Ascending aorta (tissue), 2 donors: Measurements from ENCODE around the gene ADCY2. TPM values are rescaled to one million over a fixed set of nuclear protein-coding genes. Genes with fewer than 3 reads are reported as not detected.

Source experiments
- DNase-seq, 2 donors: peaks; one replicate each; pipeline ENCODE4 v3.0.0-alpha.2; 2019; ENCODE audit warnings: low spot score in 2 of 2
- H3K27ac ChIP-seq, 2 donors: fragments of 200-600 bp; sonication (generic); one replicate each; pipeline ENCODE4 v1.5.1; 2016 to 2017; ENCODE audit warnings: mild to moderate bottlenecking in 1 of 2
- H3K27me3 ChIP-seq: fragments of 200-600 bp; sonication (generic); one replicate; pipeline ENCODE4 v1.5.1; 2017
- H3K36me3 ChIP-seq, 2 donors: fragments of 200-600 bp; sonication (generic); one replicate each; pipeline ENCODE4 v1.5.1; 2016
- H3K4me1 ChIP-seq, 2 donors: fragments of 200-600 bp; sonication (generic); one replicate each; pipeline ENCODE4 v1.5.1; 2016 to 2017; ENCODE audit warnings: mild to moderate bottlenecking in 1 of 2
- H3K4me3 ChIP-seq, 2 donors: fragments of 200-600 bp; sonication (generic); one replicate each; pipeline ENCODE4 v1.5.1; 2016 to 2017; ENCODE audit warnings: mild to moderate bottlenecking in 1 of 2
- H3K9me3 ChIP-seq, 2 donors: fragments of 200-600 bp; sonication (generic); one replicate each; pipeline ENCODE4 v1.5.1; 2016
- CTCF ChIP-seq, 3 experiments: fragments of 200-600 bp in 2 of 3; fragments of 450-650 bp in 1 of 3; sonication (generic) in 2 of 3; IDR thresholded peaks; one replicate each; pipeline ENCODE4 v1.5.1; 2016 to 2019; ENCODE audit warnings: antibody characterized with exemption in 3 of 3, mild to moderate bottlenecking in 1 of 3, moderate library complexity in 1 of 3
- intact Hi-C: fragments of 100-400 bp; cut with DNase I; formaldehyde crosslinking; loops from one replicate; pipeline ENCODE4 v1.15.1; 2023
- total RNA-seq: library from RNA; depleted of rRNA; stranded (reverse); fragments of >200 nt; gene quantifications from one replicate; pipeline ENCODE4 v1.1.0, GENCODE V29; 2016

Gene ADCY2
- total RNA-seq, 1 donor from 2014 or later = 0.11 TPM

- Histone ChIP-seq H3K9me3 (no peaks in the 10 kb centered on the region), H3K36me3 (no peaks in the 10 kb centered on the region), H3K27ac (no peak overlapping the region), H3K4me1 (no peaks in the 10 kb centered on the region), H3K4me3 (no peak overlapping the region), H3K27me3 (no peaks in the 10 kb centered on the region)
- TF ChIP-seq CTCF (IDR thresholded peaks at IDR 0.05) = peak; percentile 58 to 83 (median 82)
- intact Hi-C loops = loop anchor here (1.0 to 5.0 kb wide), 3 partner anchors 71 to 979 kb away; no protein-coding TSS in a partner anchor
- peak in 1 of 2 donors; percentile 83 for DNase-seq
Measured at GRCh38 chr5:7745882-7746610, 350.1 kb downstream of the ADCY2 start.

DNA sequence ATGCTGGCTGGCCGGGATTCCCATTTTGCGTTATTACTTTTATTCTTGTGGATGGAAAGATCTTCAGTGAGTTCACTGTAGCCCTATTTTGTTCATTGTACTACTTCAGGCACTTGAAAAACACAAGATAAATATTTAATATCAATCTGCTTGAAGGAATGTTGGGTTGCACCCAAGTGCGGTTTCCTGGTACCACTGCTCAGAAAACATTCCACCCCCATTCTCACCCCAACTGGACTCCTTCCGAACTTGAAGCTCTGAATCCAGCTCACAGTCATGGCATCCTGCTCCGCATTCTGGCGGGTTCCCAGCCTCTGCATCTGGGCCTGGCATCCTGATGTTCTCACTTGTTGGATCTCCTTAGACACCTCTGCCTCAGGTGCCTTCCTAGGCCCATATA lies 351.8 kb downstream of the ADCY2 start:
- Histone ChIP-seq H3K4me3 (no peak overlapping the region), H3K4me1 (no peaks in the 10 kb centered on the region), H3K27ac (no peak overlapping the region), H3K27me3 (no peaks in the 10 kb centered on the region), H3K36me3 (no peaks in the 10 kb centered on the region), H3K9me3 (no peaks in the 10 kb centered on the region)
- TF ChIP-seq CTCF (IDR thresholded peaks at IDR 0.05) = no peak
- DNase-seq = no peak
- intact Hi-C loops = loop anchor here (5.0 kb wide), 2 partner anchors 70 to 980 kb away; no protein-coding TSS in a partner anchor

DNA sequence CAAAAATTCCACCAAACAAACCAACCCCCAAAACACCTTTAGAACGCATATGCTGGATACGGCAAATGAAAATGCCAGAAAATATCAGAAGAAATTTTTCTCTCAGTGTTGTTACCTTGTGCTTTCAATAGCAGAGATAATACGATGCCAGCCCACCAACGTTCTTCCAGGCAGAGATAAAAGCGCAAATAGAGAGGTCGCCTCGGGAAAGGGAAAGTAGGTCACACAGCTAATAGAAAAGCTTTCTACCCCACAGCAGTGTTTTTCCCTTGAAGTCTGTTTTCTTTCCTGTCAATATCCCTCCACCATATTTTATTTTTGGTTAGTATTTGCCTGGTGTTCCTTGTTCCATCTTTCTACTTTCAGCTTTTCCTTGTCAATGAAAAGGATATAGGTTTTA lies 353.7 kb downstream of the ADCY2 start:
- TF ChIP-seq CTCF (IDR thresholded peaks at IDR 0.05) = no peak
- intact Hi-C loops = loop anchor here (5.0 kb wide), 2 partner anchors 68 to 982 kb away; no protein-coding TSS in a partner anchor
- no peaks in the 10 kb centered on the region for H3K4me1 ChIP-seq
- H3K36me3 ChIP-seq = no peaks in the 10 kb centered on the region
- no peaks in the 10 kb centered on the region for H3K9me3 ChIP-seq
- no peak for DNase-seq
- no peak overlapping the region for H3K27ac ChIP-seq
- H3K27me3 ChIP-seq = no peaks in the 10 kb centered on the region
- H3K4me3 ChIP-seq = no peak overlapping the region

DNA sequence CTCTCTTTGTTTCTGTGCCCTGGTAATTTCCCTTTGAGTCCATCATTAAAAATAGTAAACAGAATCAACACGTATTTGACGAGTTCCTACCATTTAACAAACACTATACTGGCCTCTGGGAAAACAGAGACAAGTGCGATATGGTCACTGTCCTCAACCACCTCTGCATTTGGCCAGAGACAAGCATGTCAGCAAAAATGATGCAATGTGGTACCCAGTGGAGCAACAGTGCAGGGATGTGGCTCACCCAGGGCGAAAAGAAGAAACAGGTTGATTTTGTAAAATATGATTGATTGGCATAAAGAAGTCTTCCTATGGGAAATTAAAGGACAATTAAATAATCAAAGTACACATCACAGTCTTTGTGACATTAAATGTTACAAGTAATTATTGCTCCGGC lies 355.9 kb downstream of the ADCY2 start:
- H3K4me3 ChIP-seq = no peak overlapping the region
- no peaks in the 10 kb centered on the region for H3K4me1 ChIP-seq
- no peaks in the 10 kb centered on the region for H3K9me3 ChIP-seq
- TF ChIP-seq CTCF (IDR thresholded peaks at IDR 0.05) = no peak
- H3K27ac ChIP-seq = no peak overlapping the region
- no peaks in the 10 kb centered on the region for H3K27me3 ChIP-seq
- no peaks in the 10 kb centered on the region for H3K36me3 ChIP-seq
- intact Hi-C loops = no loop called here
- no peak for DNase-seq

- Histone ChIP-seq H3K9me3 (no peaks in the 10 kb centered on the region), H3K27ac (no peak overlapping the region), H3K4me1 (no peaks in the 10 kb centered on the region), H3K4me3 (no peak overlapping the region), H3K36me3 (no peaks in the 10 kb centered on the region), H3K27me3 (no peaks in the 10 kb centered on the region)
- intact Hi-C loops = no loop called here
- TF ChIP-seq CTCF (IDR thresholded peaks at IDR 0.05) = no peak
- DNase-seq = no peak
Measured at GRCh38 chr5:7753181-7753580, 357.2 kb downstream of the ADCY2 start.
